ENCODE measurements around the gene LDLRAD4.
"Not testable (repeated sequence)": the region's sequence is repeated elsewhere in the genome, so short reads cannot be mapped to it uniquely, and the experiment has no call there.

LDLRAD4 gene

DNA sequence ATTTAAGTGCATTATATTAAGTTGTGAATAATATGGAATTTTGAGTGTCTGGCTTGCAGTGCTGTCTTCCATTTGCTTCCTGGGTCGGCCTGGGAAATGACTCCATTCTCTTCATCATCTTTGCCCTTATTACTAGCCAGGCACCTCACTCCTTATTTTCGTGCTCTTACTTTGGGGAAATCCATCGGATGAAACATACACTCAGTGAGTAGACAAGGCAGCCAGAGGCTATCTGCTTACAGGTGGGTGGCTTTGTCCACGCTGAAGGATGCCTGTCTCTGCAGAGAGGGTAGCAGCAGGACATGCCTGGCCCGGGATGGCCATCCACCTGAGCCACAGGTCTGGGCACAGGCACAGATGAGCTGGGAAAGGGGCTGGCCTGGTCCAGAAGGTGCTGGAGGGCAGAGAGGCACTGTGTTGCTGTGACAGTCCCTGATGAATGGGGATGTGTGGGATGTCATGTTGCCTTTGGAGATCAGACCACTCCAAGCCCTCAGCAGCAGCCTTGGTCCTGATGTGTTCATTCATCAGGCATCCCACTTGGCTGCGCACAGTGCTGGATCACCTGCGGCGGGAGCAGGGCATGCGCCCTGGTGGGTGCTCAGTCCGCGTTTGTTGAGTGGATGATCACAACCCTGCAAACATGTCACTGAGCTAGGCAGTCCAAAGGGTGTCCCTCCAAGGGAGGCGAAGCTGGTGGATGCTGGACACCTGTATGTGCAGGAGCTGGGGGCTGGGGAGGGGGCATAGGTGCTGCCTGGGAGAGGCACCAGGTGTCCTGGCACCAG, 236.0 kb downstream of the LDLRAD4 start:
- DNase-seq, result no peak

- no peak for DNase-seq
Measured at GRCh38 chr18:13455471-13455870, 236.9 kb downstream of the LDLRAD4 start.

DNA sequence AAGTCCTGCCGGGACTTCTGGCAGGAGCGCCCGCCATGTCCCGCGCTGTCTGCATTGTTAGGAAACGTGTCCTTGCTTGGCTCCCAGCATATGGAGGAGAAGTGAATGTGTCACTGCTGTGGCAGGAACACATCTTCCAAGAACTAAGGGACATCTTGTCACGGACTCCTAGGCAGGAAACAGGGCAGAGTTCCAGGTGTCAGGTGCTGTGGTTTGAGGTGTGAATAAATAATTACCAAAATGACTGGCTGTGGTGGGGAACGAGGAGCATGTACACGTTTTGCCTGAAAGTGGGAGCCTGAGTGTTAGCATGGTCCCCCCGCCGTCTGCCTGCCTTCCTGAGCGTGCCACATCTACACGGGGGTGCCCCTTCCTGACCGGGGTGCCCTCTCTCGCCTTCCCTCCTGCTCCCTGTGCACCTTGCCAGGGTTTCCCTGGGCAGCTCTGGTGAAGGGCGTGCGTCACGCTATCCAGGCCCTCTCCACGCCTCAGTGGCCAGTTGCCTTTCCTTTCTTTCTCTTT, 237.5 kb downstream of the LDLRAD4 start:
- DNase-seq, result no peak

DNA sequence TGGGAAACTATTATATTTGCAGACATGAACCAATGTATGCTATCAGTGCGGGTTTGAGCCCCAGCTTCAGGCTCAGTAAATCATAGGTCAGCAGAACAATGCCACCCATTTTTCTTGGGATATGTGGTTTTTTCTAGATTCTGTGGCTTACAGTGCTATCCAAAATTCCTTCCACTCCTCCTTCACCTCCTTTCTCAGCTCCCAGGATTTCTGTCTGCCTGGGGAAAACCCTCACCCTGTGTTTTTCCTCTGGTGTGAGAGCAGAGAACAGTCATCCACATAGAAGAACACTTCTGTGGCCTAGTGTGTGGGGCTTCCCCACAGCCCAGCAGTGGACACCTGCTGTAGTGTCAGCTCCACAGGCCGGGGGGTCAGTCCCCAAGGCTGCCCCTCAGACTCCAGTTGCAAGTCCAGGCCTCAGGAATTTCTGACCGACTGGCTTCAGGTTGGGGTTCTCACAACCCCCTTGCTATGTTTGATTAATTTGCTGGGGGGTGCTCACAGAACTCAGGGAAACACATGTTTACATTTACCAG, 238.2 kb downstream of the LDLRAD4 start:
- no peak for DNase-seq

DNA sequence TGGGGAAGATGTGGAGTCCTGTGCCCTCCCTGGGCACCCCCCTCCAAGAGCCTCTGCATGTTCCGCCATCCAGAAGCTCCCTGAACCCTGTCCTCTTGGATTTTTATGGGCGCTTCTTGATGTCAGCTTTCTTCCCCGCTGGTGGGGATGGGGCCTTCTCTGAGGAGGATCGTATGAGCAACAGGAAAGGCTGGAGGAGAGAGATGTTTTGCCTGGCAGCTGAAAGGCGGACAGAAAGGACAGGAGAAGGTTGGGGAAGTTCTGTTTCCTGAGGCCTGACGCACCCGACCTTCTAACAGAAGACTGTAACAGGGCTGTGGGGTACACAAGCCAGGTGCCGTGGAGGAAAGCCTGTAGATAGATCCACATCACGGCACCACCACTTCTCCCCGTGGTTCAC, 238.8 kb downstream of the LDLRAD4 start:
- no peak for DNase-seq

GRCh38 chr18:13460946-13461345, 242.4 kb downstream of the LDLRAD4 start:
- DNase-seq, result no peak

GRCh38 chr18:13461469-13461868, 242.9 kb downstream of the LDLRAD4 start:
- DNase-seq, result no peak

GRCh38 chr18:13461936-13462335, 243.4 kb downstream of the LDLRAD4 start:
- no peak for DNase-seq

DNA sequence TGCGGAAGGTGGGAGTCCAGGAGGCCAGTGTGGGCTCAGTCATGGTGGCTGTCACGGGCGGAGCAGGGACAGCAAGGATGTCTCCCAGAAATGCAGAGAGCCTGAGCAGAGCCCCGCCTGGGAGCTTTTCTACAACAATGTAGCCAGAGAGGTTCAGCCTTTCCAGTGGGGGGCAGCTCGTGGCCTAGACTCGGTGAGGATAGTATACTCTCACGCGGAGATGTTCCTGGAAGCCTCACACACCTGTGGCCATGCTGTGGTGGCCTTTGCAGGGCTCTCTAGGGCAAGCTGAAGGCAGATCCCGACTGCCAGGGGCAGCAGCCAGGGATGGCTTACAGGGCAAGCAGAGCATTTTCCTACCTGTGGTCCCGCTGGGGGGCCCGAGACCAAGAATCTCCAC, 244.1 kb downstream of the LDLRAD4 start:
- no peak for DNase-seq

DNA sequence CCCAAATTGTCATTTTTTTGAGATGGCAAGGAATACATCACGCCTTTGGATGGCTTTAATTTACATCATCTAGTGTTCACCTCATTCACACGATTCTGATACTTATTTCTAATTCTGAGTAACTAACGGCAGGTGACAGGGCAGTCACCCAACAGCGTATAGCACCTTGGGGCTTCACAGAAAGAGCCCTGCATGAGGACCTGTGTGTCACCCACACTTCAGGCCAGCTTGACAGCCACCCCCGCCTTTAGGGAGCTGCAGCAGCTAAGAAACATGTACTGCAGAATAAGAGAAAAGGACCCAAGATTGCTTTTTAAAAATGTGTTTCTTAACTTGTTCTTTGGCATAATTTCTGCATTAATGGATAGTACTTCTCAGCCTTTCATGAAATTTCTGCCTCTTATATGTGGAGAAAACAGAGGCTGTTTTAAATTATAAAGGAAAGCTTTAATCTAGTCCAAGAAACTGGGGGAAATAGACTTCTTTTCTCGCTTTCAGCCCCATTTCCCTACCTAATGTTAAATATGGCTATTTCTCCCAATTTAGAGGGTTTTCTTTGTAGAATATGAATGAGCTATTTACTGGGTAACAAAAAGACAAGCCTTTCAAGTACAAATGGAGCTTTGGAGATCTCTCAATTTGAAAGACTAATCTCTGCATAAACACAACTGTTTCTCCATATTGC, 245.1 kb downstream of the LDLRAD4 start:
- no peak for DNase-seq

- peak; percentile 64 for DNase-seq
Measured at GRCh38 chr18:13464432-13465123, 246.0 kb downstream of the LDLRAD4 start.

DNA sequence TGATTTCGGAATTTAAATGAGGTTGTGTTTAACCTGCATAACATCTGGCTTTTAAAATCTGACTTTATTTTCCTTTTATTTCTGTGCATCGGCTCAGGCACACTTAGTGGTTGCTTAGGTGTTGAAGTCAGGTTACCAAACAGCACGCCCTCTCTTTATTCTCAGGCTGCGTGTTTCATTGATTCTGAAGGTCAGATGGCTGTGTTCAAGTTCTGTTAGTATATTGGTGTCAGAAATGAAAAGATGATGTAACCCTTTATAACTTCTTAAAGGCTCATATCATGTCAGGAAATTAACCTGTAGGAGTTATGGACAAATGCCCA, 246.5 kb downstream of the LDLRAD4 start:
- no peak for DNase-seq

DNA sequence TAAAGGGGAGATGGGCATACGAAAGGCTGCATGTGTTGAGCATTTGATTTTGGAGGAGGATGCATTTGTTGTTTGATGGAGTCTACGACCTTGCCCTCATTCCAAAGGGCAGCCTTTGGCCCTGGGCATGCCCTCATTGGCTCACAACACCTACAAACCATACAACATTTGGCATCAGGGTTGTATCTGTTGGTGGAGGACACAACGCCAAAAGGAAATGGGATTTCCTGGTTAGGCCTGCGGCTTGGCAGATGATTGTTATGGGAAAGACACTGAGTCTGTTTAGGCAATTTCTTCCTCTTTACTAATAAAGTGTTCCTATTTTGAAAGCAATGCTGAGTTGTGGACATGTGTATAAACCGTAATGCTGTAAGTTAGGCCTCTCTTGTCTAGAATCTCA, 246.9 kb downstream of the LDLRAD4 start:
- peak; percentile 67 for DNase-seq

DNA sequence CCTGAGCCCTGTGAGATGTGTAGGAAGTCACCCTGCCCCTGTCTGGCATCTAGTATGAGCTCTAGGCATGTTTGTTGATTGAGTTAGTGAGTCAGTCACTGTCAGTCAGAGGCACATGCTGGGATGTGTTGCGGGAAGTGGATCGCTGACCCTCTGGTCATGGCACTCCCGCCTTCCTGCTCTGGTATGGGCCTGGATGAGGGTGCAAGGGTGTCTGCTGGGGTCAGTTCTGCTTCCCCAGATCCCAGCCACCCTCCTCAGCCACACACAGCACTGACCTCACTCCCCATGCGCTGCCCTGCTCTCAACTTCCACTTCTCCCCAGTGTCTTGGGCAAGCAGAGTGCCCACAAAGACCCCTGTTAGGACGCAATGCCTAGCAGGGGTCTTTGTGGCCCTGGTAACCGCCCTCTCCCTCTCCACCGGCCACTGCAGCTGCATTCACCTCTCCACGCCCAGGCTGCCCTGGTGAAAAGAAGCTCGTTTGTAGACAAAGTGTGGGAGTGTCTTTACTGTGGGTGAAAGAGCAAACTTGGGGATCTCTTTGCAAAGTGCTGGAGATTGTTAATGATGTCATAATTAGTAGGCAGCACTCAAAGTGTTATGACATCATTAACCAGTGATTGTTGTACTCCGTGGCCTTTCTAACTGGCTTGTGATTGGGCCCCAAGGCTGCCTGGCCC, 252.1 kb downstream of the LDLRAD4 start:
- DNase-seq, result peak; percentile 80

DNA sequence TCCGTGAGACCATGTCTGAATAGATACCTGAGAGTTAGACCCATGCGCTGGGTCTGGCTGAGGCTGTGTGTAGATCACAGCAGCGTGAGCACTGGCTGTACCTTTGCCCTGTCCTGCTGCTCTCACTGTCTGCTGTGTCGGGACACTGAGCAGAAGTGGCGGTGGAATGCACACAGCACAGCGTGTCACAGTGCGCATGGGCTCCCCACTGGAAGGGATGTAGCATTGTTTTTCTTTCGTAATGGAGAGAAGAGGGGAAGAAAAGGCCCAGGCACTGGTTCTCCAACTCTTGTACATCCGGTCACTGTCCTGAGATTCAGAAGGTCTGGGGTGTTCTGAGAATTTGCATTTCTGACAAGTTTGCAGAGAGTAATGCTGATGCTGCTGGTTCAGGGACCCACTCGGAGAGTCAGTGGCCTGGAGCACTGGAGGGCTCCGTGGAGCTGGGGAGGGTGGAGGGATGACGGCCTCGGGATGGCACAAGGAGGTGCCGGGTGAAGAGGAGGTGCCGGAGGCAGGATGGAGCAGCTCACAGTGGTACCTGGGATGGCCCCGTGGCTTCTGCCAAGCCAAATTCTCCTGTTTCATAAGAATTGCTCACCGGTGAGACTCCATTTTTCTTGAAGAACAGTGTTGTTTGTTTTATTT, 252.8 kb downstream of the LDLRAD4 start:
- no peak for DNase-seq

DNA sequence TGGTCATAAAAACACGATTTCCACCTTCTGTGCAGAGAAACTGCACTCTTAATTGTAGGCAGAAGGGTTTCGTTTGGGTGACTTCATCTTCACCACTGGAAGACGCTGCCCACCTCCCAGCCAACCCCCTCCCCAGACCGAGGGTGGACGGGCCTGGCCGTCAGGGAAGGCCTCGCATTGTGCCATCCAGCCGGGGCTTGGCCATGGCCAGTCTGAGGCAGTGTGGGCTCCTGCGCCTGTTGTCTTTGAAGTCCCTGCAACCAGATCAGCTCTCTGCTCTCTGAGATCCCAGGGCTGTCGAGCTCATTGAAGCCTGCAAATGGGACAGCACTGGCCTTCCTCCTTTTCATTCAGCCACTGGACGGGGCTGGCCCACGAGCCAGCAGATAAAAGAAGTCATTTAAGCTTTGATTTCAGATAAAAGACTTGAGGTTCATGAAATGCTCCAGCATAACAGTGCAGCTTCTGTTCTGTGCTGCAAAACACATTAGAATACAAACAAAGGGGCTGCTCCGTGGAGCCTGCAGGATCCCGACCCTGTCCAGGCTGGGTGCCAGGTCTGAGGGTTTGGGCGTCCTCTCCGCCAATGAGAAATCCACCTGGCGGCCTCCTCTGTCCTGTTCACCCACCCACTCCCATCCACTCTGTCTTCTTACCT, 253.5 kb downstream of the LDLRAD4 start:
- DNase-seq, result peak; percentile 39

DNA sequence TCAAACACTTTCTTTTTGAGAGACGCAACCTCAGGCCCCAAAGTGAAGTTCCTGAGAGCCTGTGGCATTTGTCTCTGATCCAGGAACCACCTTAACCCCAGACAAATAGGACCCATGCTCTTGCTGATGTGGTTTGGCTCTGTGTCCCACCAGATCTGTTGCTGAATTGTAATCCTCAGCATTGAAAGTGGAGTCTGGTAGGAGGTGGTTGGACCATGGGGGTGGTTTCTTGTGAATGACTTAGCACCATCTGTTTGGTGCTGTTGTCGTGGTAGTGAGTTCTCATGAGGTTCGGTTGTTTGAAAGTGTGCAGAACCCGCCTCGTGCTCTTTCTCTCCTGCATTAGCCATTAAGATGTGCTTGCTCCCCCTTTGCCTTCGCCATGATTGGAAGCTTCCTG, 255.2 kb downstream of the LDLRAD4 start:
- no peak for DNase-seq

GRCh38 chr18:13474336-13474735, 255.8 kb downstream of the LDLRAD4 start:
- DNase-seq, result no peak

DNA sequence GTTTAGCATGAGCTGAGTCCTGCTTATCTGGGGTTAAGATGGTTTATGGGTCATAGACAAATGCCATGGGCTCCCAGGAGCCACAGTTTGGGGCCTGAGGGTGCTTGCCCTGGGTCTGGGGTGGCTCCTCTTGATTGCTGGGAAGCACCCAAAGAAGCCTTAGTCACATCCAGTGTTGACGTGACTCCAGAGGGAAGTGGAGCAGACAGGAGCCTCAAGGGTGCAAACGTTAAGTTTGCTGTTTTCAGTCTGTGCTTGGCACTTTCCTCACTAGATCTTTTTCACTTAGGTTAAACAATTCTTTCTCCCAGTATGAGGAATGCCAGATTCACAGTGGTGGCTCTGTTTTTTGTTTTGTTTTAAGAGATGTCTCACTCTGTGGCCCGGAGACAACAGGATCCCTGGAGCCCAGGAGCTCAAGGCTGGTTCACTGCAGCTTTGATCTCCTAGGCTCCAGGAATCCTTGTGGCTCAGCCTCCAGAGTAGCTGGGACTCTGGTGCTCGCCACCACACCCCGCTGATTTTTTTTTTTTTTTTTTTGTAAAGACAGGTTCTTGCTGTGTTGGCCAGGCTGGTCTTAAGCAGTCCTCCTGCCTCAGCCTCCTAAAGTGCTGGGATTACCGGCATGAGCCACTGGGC, 256.5 kb downstream of the LDLRAD4 start:
- peak; percentile 61 for DNase-seq

- DNase-seq, result not testable (repeated sequence)
Measured at GRCh38 chr18:13476312-13476711, 257.8 kb downstream of the LDLRAD4 start.

DNA sequence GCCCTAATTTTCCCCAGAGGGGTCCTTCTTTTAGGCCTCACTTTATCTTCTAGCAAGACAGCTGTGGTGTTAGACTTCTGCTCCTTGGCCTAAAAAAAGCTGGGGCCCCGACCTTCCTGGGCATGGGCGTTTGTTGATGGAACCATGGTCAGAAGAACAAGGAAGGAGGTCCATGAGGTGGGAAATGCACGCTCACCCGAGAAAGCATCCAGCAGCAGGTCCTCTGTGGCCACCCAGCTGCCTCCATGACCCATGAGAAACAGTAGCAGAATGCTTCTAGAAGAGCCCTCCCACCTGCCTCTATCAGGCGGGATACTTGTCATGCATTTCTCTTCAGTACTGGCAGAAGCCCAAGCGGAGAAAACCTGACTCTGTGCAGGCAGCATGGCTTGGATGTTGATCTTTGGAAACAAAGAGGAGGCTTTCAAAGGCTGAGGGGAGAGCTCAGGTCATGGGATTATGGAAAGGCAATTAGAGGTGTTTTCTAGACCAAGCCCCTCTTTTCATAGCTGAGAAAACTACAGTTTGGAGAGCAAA, 258.7 kb downstream of the LDLRAD4 start:
- DNase-seq, result no peak
